GM18508 (cell line): Measurements from ENCODE around the gene BLCAP.

Experiments used
- ATAC-seq: cut with Tn5 transposase; IDR thresholded peaks from one replicate; pipeline ENCODE4 v1.9.1; 2021; ENCODE audit warnings: moderate number of reproducible peaks; ENCODE audit not compliant: insufficient read depth, unreplicated experiment

The BLCAP gene

DNA sequence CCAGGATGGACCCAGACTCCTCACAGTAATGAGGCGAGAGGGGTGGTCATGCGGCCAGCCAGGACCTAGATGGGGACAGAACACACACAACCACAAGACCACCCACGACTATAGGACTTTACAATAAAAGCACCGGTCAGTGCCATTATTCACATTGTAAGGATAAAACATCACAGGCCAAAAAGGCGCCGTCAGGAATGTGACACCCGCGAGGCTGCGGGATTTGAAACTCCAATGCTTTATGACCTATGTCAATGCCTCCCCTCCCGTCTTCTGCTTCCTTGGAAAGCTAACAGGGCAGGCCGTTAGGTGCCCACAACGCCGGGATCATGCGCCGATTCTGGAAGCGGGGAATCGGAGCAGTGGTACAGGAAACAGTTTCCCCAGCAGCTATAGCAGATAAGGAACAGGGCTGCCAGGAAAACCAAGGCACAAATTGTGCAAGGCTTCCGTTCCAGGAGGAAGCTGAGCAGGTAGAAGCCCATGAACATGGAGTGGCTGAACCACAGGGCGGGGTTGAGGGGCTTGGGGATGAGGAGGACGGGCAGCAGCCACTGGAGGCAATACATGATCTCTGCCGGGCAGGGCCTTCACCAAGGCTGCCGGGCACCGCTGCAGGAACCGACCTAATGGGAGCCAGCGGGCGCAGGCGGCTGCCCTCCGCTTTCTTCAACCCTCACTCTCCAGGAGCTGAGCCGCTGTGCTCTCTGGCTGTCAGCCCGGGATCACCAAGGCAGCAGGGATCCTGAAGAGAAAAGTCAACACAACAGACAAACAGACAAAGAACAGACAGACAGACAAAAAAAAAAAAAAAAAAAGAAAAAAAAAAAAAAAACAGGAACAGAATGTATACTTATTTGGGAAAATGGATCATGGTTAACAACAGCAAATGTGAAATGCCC is 8.8 kb downstream of the BLCAP start:
- no peak for ATAC-seq

DNA sequence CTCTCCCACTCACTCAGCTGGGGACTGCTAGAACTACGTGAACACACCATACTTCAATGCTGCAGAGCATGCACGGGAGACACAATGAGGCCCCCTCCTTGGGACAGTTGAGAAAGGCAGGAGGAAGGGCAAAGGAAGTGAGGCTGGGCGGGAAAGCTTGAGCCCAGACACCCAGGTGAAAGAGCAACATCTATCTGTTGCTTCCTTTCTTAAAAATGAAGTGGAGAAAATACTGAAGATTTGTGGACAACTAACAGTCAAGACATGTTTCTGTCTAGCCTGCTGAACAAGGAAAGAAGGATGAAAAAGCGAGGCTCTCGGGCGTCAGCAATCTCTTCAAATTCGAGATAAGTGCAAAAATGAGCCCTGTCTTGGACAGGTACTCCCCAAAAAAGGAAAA is 9.6 kb downstream of the BLCAP start:
- no peak for ATAC-seq

- no peak for ATAC-seq
Observed at GRCh38 chr20:37516811-37517750, 10.6 kb downstream of the BLCAP start.

- no peak for ATAC-seq
Observed at GRCh38 chr20:37515876-37516275, 11.8 kb downstream of the BLCAP start.

GRCh38 chr20:37513779-37514359 is 13.8 kb downstream of the BLCAP start:
- ATAC-seq: no peak

DNA sequence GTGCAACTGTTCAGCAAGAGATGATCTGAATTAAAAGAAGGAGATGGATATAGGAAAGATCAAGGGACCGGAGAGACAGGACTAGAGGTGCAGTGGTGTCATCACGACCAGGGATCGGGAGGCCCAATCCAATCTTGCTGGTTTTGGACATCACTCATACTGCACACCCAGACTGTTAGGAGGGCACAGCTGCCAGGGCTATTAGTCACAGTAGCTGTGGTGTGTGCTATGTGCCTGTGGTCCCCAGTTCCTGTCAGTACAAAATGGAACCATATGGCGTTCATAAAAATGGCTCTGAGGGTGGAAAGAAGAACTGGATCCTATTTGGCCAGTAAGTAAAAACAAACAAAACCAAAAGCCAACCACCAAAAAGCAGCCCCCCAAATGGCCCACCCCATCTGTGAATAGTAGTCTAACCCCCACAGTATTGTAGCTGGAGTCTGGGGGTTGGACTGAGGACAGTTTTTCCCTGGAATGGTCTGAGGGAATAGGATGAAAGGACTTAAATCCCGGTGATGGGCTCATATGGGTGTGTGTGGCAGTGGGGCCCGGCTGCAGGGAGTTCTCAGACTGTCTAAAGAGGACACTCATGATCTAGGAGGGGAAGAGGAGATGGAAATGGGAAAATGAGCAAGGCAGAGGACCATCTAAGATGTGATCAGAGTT is 15.9 kb downstream of the BLCAP start:
- no peak for ATAC-seq

DNA sequence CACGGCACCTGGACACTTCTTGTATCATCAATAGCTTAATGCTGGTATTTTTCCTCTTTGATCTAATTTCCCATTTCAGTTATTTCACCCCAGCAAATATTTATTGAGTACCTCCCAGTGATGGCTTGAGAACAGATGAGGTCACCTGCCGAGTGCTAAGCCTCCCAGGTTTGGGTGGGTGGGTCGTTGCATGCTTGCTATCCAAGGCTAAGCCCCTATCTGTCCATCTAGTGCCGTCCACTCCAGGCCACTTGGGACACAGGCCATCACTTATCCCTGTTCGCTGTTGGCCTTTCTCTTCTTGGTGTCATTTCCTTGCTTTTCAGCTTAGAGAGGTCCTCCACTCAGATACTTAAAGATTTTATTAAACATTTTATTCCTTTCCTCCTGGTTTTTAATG is 17.4 kb downstream of the BLCAP start:
- no peak for ATAC-seq

DNA sequence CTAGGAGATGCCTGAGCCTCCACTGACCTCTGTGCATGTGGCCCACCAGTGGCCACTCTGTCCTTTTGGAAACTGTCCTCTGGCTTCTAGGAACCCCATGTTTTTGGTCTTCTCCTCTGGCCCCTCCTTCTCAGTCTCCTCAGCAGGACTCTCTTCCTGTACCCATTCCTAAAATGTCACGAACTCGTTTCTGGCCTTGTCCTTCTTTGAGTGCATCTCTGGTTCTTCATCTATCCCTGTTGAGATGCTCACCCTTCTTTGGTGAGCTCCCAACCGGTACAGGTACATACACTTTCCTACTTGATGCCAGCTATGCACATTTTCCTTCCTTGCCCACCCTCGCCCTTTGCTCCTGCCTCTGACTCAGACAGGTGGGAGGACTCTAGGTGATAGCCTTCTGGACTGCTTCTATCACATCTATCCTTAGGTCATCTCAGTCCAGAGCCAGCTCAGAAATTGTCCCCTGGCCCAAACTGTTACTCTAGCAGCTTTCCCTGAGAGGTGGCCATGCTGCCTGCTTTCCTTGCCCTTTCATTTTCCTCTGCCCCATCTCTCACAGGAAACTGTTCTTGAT is 21.4 kb downstream of the BLCAP start:
- no peak for ATAC-seq

- no peak for ATAC-seq
Observed at GRCh38 chr20:37505263-37506151, 22.2 kb downstream of the BLCAP start.

DNA sequence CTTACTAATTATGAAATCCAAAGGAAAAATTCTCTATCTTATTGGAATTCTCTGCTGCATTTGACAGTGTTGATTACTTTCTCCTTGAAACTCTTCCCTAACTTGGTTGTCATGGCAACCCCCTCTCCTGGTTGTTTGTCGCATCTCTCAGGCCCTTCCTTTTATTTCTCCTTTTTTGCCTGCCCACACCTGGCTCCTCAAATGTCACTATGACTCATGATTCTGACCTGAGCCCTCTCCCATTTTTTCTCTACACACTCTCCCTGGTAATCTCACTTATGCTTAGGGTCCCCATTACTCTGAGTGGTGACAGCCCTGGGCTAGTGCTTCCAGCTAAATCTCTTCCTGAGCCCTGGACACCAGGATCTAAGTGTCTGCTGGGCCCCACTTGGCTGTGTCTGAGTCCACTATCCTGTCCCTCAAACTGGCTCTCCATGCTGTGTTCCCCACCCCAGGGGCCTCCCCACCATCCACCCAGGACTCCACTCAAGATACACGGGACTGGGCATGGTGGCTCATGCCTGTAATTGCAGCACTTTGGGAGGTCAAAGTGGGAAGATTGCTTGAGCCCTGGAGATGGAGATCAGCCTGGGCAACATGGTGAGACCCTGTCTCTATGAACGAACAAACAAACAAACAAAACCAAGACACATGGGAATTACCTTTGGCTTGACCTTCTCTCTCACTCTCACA is 23.1 kb downstream of the BLCAP start:
- no peak for ATAC-seq

GRCh38 chr20:37503256-37503927 is 24.3 kb downstream of the BLCAP start:
- no peak for ATAC-seq

DNA sequence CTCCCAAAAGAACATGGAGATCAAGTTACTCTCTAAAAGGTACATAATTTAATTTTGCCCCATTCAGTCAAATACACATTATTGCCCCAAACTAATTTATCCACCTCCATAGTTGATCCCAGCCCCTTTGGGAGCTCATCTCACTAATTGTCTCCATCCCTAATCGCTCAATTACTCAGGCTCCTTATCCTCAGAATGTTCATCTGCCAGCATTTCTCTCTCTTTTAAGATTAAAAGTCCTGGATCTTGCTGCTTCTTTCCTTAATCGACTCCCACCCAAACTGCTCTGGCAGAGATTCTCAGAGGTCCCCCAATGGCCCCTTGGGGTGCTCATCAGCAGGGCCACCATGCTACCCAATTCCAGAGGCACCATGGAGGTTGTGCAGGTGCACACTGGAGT is 25.0 kb downstream of the BLCAP start:
- no peak for ATAC-seq

DNA sequence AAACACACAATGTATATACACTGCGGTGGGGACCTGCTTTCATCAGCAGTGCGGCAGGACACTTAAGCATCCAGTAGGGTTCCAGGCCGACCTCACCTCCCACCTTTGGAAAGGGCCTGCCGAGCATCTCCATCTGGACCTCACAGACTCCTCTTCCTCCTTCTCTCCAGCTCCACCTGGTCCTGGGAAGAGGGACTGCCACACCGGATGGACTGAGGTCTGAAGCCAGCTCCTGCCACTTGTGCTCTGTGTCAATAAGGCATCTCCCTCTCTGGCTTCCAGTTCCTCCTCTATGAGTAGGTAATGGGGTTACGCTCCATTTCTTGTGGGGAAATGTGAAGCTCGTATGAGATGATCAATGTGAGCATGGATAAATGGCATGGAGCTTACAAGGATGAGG is 25.7 kb downstream of the BLCAP start:
- ATAC-seq: no peak

- ATAC-seq: no peak
Observed at GRCh38 chr20:37500311-37500710, 27.4 kb downstream of the BLCAP start.

DNA sequence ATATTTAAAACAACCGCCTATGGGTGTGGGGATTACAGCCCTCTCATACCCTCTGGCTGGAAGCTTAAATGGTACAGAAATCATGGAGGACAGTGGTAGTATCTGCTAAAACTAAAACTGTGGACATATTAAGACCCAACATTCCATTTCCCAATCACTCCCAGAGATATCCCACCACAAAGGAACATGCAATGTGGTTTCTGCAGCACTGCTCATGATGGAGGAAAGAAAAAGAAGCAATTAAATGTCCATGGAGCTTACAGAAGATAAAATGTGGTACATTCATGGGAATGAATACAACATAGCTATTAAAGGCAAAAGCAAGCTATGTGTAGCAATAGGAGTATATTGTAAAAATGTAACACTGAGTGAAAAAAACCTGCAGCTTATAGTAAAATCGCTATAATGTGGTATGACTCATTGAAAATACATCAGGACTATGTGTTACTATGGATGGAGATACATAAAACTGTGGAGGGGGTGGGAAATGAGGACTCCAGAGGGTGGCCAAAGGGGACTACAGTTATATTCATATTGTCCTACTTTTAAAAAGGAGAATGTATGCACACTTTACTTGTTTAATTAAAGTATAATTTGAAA is 29.5 kb downstream of the BLCAP start:
- no peak for ATAC-seq

GRCh38 chr20:37494796-37495195 is 32.9 kb downstream of the BLCAP start:
- no peak for ATAC-seq

- no peak for ATAC-seq
Observed at GRCh38 chr20:37494301-37494700, 33.4 kb downstream of the BLCAP start.

DNA sequence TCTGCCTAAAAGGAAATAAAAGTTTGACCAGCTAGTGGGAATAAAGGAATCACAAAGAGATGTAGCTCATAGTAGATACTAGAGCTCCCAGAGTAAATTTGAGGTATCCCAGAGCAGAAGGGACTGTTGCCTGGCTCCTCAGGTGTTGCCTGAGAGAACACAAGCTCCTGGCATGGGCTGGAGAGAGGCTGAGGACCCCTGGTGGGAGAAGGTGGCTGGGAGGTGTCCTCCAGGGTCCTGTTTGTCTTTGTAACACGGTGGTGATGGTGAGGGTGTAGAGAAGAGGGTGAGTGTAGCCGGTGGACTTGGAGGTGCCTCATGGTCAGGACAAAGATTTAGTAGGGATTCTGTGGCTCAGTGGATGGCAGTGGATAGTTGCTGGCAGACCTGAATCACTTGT is 34.7 kb downstream of the BLCAP start:
- ATAC-seq: no peak
